DMS153 treated with DMSO at 0.1 percent for 48 hours (cell line): Measurements from ENCODE around the gene SMCO1.
"Not testable (repeated sequence)": the region's sequence is repeated elsewhere in the genome, so short reads cannot be mapped to it uniquely, and the experiment has no call there.

Experiments used
- DNase-seq: peaks from one replicate; lab custom pipeline; 2025; ENCODE audit not compliant: unreplicated experiment; lab: John Stamatoyannopoulos, UW

SMCO1 gene

DNA sequence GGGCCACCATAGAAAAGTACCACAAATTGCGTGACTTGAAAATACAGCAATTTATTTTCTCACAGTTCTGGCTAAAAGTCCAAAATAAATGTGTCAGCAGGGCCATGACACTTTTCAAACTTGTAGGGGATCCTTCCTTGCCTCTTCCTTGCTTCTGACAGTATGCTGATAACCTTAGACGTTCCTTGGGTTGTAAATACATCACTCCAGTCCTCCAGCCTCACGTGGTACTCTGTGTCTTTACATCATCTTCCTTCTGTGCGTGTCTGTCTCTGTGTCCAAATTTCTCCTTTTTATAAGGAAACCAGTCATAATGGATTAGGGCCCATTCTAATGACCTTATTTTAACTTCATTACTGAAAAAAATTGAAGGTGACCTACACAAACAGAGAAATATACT lies 19.0 kb downstream of the SMCO1 start:
- DNase-seq: no peak

- DNase-seq: no peak
Observed at GRCh38 chr3:196493292-196493691, 21.9 kb downstream of the SMCO1 start.

DNA sequence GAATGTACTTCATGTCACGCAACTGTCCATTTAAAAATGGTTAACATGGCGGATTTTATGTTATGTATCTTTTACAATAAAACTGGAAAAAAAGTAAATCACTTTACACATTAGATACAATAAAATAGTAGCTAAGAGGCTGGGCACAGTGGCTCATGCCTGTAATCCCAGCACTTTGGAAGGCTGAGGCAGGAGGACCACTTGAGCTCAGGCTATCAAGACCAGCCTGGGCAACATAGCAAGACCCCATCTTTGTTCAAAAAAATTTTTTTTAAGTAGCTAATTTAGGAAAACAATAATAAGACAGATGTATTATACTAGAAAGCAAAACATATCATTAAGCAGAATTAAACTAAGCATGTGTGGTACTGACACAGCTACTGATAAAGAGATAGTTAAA lies 23.1 kb downstream of the SMCO1 start:
- DNase-seq: no peak

DNA sequence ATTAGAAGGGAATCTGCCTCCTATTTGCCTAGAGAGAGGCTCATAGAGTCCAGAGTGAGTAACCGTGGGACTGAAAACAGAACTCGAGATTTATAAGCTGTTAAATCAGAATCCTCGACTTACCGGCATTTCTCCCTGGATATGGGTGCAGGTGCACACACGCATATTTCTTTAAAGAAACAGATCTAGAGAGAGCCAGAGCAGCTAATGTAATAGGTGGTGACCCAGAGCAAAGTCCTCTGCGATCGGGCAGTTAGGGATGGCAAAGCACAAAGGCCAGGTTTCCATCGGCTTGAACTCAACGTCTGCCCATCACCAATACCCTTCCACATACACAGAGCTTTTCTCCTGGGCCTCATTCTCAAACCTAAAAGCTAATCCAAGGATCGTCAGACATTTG lies 25.4 kb downstream of the SMCO1 start:
- no peak for DNase-seq

DNA sequence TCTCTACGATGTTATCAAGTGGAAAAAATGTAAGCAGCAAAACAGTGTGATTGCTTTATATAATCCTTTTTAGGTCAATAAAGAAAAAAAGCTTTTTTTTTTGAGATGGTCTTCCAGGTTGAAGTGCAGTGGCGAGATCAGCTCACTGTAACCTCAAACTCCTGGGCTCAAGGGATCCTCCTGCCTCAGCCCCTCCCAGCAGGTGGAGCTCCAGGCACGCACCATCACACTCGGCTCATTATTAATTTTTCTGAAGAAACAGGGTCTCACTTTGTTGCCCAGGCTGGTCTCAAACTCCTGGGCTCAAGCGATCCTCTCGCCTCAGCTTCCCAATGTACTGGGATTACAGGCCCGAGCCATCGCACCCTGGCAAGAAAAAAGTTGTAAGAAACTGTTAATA lies 28.9 kb downstream of the SMCO1 start:
- no peak for DNase-seq

DNA sequence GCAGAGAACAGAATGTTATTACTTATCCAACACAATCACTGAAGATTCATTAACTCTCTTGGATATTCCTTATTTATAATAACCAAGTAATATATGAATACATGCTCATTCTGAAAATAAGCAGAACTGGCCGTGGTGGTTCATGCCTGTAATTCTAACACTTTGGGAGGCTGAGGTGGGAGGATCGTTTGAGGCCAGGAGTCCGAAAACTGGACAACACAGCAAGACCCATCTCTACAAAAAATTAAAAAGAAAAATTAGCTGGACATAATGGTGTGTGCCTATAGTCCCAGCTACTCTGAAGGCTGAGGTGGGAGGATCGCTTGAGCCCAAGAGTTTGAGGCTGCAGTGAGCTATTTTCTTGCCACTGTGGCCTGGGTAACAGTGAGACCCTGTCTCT lies 37.5 kb downstream of the SMCO1 start:
- DNase-seq: no peak

DNA sequence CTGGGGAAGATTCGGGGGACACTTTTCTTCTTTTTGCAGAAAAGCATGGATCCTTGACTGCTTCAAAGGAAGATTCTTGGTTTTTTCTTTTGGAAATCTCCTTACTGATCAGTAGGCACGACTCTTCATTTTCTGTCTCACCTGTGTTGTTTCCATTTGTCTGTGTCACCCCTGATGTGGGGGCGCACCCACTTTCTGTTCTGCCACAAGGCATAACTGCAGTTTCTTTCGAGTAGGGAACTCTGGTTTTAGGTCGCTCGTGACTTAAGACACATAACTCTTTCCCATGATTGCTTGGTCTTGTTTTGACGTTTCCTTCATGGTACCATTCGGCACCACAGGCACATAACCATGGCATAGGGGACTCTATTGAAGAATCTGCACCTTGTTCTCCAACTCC lies 42.9 kb downstream of the SMCO1 start:
- no peak for DNase-seq

- no peak for DNase-seq
Observed at GRCh38 chr3:196471551-196471950, 43.6 kb downstream of the SMCO1 start.

GRCh38 chr3:196470182-196470581 lies 45.0 kb downstream of the SMCO1 start:
- not testable (repeated sequence) for DNase-seq

- DNase-seq: no peak
Observed at GRCh38 chr3:196463804-196464203, 51.3 kb downstream of the SMCO1 start.

GRCh38 chr3:196463478-196463756 lies 51.7 kb downstream of the SMCO1 start:
- no peak for DNase-seq

- DNase-seq: not testable (repeated sequence)
Observed at GRCh38 chr3:196462680-196463477, 52.3 kb downstream of the SMCO1 start.

DNA sequence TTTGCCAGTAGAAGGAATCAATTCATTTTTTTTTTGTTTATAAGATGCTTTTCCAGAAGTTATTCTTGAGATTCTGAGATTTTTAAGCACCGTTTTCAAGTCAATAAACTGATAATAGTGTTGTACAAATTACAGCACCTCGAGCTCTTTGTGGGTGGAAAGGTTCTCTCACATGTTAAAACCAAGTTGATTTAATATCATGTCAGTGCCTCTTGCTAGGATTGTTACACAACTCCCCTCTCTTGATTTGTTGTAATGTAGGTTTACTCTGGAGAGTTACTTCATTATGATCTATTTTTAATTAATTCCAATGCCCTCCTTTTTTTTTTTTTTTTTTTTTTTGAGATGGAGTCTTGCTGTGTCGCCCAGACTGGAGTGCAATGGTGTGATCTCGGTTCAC lies 57.1 kb downstream of the SMCO1 start:
- no peak for DNase-seq

DNA sequence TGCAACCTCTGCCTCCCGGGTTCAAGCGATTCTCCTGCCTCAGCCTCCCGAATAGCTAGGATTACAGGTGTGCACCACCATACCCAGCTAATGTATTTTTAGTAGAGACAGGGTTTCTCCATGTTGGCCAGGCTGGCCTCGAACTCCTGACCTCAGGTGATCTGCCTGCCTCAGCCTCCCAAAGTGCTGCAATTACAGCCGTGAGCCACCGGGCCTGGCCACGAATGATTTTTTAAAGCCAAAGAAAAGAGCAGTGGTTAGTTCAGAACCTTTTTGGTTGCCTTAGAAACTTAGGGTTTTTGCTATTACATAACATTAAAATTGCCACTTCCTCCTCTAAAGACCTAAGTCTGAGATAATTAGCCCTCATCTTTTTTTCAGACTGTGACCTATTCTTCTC lies 57.7 kb downstream of the SMCO1 start:
- not testable (repeated sequence) for DNase-seq
